IPS DF 19.7 (cell line): ENCODE results near the gene ADGRD1.

Experiments used
- DNase-seq: peaks from one replicate; pipeline ENCODE4 v3.0.0-alpha.2; 2013; ENCODE audit warnings: low read depth, low spot score

ADGRD1 gene

DNA sequence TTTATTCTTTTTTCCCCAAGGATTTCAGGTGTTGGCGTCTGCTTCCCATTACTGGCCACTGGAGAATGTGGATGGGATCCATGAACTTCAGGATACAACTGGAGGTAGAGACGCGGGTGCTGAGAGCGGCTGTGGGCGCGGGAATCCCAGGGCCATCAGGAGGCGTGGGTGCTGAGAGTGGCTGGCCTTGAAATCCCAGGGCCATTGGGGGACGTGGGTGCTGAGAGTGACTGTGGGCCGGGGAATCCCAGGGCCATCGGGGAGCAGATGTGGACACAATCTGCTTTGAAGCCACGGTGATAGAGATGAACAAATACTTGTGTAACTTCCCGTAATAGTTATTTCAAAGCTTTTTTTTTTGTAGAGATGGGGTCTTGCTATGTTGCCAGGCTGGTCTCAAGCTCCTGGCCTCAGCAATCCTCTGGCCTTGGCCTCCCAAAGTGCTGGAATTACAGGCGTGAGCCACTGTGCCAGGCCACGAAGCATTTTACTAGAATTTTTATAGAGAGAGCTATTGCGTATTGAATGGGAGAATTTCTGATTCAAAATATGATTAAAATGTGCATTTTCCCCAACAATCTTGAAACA, 12.8 kb downstream of the ADGRD1 start:
- DNase-seq: no peak

DNA sequence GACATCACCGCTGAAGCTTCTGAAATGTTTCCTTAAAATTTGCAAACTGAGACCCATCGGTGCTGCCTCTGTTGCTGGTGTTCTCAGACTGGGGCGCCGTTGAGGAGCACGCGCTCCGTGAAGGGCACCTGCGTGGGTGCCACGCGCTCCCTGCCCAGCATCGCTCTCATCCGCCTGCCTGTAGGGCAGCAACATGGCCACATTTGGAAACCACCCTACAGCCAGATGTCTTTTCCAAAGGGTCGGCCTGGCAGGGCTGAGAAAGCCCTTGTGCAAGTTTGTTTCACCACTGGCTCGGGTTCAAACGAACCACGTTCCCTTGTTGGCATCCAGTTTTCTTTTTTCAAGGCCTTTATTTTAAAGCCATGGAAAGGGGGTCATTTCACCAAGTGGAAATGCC, 13.9 kb downstream of the ADGRD1 start:
- no peak for DNase-seq

DNA sequence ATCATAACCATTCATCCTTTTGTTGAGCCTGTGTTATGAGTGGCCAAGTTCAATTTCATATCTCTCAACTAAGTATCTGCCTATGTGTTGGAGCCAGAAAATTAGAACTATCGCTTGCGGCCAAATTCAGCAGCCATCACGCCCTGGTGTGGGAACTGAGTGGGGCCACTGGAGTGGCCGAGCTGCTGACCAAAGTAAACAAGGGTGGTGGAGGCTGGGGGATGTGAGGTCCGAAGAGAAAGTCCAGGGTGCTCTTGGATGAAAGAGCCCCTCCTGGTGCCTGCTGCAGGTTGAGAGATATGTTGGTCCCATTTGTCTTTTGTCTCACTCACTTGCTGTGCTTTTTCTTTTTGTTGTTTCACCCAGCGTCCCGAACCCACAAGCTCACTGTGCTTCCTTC, 14.9 kb downstream of the ADGRD1 start:
- DNase-seq: no peak

DNA sequence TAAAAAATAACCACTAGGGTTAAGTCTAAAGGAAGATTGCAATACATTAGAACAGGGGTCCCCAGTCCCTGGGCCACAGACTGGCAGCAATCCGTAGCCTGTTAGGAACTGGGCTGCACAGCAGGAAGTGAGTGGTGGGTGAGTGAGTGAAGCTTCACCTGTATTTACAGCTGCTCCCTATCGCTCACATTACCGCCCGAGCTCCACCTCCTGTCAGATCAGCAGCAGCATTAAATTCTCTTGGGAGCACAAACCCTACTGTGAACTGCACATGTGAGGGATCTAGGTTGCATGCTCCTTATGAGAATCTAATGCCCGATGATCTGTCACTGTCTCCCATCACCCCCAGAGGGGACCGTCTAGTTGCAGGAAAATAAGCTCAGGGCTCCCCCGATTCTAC, 15.5 kb downstream of the ADGRD1 start:
- no peak for DNase-seq

DNA sequence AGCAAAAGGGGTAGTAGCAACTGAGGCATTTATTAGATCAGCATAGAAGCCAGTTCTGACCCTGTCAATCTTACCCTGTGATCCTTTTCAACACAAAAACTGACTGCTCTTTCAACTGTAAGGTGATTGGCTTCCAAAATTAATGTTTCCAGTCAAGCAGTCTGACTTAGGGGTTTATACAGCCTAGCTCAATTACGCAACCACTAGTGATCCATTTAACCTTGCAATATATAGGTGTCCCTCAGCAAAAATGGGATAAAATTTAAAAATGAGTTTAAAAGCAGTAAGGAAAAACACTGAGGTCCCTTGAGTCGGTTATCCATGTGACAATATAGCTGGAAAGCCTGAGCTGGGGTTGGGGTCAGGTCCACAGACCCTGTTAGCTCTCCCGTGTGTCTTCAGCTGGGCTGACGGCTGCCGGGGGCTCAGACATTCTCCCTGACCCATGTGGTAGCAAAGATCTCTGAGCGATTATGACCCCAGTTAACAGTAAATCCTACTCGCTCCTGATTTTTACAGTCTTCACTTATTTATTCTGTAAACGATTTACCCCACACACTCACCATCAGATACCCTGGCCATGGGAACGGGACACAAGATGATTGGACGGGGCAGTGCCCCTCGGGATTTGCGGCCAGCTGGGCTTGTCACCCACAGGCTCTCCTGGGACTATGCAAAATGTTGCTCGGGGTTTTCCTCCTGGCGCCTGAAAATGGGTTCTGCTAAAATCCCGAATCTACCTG, 16.6 kb downstream of the ADGRD1 start:
- DNase-seq: no peak

DNA sequence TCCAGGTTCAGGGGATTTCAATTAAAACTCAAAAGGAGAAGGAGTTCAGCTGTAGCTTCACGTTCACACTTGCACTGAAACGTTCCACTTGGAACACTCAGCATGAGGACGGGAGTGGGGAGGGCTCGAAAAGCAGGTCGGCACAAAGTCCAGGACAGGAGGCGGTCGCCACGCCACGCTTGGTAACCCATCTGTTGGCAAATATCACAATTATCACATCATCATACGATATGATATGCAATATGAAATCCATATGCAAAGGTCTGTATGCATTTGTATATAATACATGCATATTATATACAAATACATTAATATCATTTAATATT, 17.2 kb downstream of the ADGRD1 start:
- DNase-seq: no peak

GRCh38 chr12:130971925-130972585, 18.3 kb downstream of the ADGRD1 start:
- DNase-seq: no peak

DNA sequence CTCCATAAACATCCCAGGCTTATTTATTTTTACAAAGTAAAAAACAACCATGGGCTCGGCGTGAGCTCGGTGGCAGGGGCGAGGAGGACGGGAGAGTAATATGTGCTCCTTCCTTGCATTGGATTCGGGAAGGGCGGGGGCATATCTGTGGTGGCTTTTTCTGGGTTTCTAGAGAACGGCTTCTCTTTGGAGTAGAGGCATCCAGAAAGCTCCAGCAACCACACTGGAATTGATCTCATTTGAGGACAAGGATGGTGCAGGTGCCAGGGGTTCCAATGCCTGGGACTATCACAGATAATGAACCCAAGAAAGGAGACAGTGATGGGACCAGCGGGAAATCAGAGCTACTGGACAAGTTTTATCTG, 18.9 kb downstream of the ADGRD1 start:
- DNase-seq: no peak

DNA sequence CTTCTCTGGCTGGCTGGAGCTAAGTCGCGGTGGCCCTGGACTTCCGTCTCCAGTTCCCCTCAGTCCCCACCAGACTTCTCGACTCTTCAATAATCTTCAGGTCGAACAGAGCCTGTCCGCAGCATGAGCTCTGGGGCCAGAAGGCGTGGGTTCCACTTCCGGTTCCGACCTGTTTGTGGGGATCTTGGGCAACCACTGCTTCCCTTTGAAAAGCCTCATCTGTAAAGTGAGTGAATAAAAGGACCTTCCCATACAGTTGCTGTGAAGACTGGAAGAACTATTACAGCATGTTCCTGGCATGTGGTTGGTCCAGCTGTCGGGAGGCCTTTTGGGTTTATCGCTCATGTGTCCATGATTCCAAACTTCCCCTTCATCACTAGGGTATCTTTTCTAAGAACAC, 19.4 kb downstream of the ADGRD1 start:
- DNase-seq: no peak

- DNase-seq: no peak
These were observed 20.2 kb downstream of the ADGRD1 start for GRCh38 chr12:130973906-130974305.

DNA sequence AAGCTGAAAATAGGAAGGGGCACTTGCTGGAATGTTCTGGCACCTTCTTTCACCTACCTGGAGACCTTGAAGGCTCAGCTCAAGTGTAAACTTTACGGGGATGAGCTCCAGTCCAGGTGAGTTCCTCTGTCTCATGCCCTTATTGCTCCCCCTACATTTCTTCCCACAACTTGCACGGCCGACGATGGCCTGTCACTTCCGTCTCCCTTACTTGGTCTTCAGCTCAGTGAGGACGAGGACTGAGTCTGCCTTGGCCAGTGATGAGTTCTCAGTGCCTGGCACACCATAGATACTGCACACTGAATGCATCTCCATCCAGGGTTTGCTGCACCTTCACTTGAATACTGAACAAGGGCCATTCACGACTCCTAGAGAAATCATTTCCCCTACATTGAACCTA, 21.4 kb downstream of the ADGRD1 start:
- no peak for DNase-seq

GRCh38 chr12:130976171-130976720, 22.5 kb downstream of the ADGRD1 start:
- no peak for DNase-seq

DNA sequence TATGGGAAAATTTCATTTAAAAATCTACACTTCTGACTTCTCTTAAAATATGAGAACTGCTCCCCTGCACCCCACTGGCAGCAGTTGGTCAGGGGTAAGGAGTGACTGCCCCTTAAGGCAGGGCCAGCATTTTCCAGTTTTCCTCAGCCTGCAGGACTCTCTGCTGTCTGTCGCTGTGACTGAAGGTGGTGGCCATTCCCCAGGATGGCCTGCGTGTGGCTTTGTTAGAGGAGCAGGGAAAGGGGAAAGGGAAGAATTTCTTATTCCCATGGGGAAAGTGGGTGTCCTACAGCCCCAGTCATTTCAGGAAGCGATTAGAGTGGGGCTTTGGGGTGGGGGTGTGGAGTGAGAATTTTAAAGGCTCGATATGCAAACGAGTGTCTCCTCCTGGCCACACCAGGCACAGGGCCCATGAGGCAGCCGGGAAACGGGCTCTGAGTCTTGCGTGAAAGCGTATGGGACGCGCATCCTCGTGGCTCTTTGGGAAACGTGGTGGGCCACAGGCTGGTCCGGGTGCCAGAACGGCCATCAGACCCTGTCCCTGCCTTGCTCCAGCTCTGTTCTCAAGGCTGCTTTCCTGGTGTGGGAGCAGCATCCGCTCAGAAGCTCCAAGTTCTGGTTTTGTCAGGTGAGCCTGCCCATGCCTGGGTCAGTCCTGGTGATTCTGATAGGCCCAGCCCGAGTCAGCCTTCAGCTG, 23.5 kb downstream of the ADGRD1 start:
- no peak for DNase-seq

DNA sequence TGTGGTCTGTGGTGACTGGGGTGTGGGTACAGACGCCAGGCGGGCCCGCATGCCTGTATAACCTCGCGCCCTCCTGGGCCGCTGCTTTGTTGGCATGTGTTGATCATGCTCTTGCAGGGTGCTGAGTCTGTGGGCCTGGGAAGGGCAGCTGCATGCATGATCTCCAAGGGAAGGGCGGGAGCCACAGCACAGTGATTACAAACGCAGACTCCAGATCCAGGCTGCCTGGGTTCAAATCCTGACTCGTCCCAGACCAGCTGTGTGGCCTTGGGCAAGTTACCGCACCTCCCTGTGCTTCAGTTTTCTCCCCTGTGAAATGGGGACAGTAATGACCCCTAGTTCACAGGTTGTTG, 24.0 kb downstream of the ADGRD1 start:
- DNase-seq: no peak

DNA sequence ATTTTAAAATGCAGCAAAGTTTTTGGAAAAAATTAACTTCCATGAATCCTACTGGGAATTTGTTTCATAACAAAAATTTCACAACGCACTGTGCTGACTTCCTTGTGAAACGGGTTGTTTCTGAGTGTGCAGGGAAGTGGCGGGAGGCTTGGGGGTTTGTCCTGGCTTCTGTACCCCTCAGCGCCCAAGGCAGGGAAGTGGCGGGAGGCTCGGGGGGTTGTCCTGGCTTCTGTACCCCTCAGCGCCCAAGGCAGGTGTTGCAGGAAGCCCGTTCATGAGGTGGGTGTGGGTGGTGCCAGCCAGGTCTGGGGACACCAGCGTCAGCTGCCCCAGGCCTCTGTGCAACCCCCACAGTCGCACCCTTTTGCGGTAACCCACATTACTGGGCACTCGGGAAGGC, 25.1 kb downstream of the ADGRD1 start:
- DNase-seq: no peak

DNA sequence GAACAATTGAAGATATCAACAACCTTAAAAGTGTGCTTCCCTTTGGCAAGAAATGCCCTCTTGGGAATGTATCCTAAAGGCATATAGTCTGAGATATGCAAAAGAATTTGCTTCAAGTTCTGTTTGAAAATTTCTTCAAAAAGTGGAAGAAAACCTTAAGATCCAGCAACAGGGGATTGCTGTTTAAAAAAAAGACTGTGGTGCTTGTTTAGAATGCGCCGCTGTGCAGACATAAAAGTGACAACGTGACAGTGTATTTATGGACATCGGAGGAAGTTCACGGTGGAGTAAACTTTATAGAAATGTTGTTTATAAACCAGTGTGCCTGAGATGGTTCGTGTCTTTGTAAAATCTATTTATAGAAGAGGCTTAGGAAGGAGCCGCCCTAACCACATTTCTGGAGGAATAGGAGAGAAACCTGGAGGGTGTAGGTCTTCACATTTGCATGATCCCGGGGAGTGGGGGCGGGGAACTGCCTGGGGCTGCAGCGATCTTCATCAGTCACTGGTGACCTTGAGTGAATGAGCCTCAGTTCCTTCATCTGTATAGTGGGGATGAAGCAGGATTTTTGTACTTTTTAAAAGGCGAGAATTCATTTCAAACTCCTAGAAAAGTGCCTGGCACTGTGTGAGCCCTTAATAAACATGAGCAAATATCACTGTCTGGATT, 27.5 kb downstream of the ADGRD1 start:
- DNase-seq: no peak

- no peak for DNase-seq
These were observed 28.2 kb downstream of the ADGRD1 start for GRCh38 chr12:130981911-130982310.

GRCh38 chr12:130982565-130983225, 29.0 kb downstream of the ADGRD1 start:
- no peak for DNase-seq

- DNase-seq: no peak
These were observed 29.8 kb downstream of the ADGRD1 start for GRCh38 chr12:130983328-130984017.

GRCh38 chr12:130984183-130985058, 30.7 kb downstream of the ADGRD1 start:
- DNase-seq: no peak
